NCI-H345 treated with DMSO at 0.1 percent for 48 hours (cell line): ENCODE data around the gene TFEB.

Experiments
- DNase-seq: peaks from one replicate; lab custom pipeline; 2025; ENCODE audit not compliant: unreplicated experiment; lab: John Stamatoyannopoulos, UW

Gene TFEB

GRCh38 chr6:41707565-41708200, 27.7 kb downstream of the TFEB start:
- DNase-seq = no peak

DNA sequence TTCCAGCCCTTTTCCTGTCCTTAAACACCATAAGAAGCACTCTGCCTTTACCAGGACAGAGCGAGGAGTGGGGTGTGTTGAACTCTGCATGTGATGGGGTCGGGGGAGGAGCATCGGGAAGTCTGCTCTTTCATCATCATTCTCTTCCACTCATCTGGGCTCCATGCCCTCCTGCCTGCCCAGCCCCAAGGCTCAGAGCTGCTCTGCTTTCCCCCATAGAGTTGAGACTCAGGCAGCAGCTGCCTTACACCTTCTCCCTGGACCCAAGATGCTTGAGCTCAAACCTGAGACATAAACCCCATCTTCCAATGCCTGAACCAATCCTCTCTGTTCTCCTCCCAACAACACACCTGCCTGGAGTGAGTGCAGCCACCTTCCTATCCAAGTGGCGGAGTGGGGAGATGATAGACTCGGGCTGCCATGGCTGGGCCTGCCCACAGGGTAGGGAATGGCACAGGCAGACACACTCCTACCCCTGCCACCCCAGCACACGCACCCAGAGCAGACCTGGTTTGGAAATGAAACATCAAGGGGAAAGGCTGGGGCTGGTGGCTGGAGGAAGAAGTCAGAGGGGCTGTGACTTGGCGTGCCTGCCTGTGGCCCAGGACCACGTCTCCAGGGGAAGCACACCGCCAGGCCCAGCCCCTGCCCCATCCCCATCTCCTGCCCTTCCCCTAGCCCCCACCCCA, 28.4 kb downstream of the TFEB start:
- DNase-seq = no peak

DNA sequence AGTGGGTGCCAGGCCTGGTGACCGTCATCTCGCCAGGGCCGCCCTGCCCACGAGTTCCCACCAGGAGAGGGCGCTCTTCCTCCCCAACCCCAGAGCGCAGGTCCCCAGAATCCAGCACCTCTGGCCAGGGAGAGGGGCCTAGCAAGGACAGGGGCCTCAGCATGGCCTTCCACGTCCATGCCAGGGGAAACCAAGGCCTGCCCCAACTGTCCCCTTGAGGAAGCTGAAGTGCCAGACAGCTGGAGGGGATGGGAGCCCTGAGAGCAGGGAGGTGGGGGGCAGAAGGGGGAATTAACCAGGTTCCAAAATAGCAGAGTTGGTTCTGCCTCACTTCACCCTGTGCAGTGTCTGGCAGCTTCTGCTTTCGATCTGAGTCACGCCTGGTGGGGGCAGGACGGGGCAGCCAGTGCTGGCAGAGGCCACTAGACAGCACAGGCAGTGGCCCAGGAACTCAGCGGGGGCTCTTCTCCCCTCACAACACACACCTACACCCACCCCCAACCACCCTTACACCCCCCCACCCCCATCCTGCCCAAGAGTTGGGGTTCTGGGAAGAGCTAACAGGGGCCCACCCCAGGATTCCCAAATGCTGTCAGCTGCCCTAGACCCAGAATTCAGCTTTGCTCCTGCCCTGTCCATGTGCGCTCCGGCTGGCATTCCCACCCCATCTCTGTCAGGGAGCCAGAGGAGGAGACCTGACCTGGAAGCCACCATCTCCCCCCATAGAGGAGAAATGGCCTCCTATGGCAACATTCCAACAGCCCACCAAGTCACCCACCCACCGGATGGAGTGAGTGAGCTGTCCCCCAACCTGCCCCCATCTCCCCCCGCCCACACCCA, 29.2 kb downstream of the TFEB start:
- DNase-seq = no peak

- DNase-seq = no peak
Observed at GRCh38 chr6:41705311-41705995, 30.0 kb downstream of the TFEB start.

- no peak for DNase-seq
Observed at GRCh38 chr6:41704656-41705310, 30.6 kb downstream of the TFEB start.

GRCh38 chr6:41704028-41704427, 31.4 kb downstream of the TFEB start:
- DNase-seq = no peak

DNA sequence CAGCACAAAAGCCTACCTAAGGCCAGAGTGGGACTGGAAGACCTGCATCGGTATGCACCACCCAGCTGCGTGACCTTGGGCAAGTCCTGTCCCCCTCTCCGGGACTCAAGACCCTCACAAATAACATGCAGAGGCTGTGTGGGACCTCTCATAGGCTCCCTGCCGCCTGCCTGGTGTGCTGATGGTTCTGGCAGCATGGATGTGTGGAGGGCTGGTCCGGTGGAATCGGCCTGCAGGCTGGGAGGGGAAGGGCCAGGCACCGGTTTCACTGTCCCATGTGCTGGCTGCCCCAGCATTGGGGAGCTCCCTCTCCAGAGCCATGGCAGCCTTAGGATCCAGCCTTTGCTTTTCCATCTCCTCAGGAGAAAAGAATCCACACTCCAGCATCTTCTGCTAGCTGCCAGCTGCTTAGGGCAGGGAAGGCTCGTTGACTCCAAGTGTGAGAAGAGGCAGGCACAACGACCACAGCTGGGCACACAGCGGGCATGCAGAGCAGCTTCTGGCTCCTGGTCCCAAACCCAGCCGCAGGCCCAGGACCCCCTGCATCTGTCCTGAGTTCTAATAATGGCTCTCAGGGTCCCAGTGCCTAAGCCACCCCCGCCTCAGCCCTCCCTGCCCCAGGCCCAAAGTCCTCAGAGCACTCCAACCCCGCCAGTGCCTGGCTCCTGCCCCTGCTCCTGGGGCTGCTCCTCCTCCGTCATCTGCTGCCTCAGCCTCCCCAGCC, 32.5 kb downstream of the TFEB start:
- no peak for DNase-seq

DNA sequence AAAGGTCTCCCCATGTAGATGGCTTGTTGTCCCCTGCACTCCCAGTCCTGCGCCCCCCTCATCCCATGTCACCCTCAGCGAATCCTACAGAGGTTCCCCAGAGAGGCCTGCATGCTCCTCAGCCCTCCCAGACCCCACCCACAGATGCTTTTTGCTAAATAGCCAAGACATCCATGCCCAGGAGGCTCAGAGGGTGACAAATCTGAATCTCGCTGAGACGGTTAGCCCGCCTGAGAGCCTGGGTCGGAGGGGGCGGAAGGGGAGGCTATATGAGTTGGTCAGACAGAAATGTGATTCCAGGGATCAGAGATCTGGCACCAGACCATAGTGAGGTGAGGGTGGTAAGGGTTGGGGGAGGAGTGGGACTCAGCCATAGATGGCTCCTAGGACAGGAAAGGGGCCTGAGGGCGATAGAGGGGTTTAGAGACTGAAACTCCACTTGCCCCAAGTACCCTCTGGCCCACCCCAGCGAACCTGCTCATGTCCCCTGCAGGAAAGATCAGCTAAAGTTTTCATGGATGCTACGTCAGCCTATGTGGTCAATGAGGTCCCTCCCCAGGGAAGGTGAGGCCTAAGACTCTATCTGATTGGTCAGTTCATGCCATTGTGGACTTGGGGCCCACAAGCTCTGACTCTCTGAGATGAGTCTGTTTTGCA, 33.2 kb downstream of the TFEB start:
- DNase-seq = no peak

GRCh38 chr6:41700463-41701347, 34.7 kb downstream of the TFEB start:
- no peak for DNase-seq

DNA sequence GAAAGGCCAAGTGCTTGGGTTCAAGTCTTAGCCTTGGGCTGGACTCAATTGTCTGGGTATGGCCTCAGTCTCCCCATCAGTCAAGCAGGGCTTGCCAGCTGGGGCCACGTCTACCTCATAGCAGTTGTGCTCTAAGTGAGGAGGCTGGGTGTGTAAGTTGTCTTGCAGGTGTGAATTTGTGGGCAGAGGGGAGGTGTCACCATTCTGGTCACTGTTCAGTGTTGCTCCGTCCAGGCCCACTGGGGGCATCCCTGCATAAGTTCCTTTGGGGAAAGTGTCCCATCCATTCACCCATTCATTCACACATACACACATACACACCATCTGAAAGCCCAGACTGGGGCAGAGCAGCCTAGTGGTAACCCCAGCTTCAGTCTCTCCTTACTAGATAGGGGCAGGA, 36.3 kb downstream of the TFEB start:
- DNase-seq = no peak

DNA sequence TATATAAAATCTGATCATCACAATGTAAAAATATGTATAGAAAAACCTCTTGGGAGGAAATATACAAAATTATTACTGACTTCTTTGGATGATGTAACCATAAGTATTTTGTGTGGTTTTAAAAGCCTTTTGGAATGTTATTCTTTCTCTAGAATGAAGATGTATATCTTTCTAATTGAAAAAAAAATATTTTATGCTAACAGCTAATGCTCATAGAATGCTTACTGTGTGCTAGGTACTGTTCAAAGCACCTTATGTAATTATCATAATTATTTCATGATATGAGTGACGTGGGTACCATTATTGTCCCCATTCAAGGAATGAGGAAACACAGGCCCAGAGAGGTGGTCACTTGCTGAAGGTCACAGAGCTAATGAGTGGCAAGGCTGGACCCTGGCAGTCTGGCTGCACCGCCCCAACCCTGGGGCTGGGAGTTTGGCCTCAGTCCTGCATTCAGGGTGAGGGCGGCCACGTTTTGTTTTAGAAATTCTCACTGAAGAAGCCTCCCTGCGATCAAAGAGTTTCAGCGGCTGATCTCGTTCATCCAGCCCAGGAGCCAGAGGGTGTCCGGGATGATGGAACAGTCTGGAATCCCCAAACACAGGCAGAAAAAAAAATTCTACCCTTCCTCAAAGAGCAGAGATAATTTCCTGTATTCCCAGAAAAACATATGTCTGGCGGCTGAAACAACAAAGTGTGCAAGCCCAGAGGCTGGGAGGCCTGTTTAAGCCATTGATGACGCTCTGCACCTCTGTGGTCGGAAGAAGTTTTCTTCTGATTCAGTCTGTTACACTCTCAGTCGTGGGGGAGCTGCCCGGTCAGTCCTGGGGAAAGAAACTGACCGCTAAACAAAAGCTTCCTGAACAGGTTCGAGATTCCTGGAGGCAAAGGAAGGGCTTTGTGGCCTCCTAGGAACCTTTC, 37.3 kb downstream of the TFEB start:
- DNase-seq = no peak

GRCh38 chr6:41696788-41697187, 38.6 kb downstream of the TFEB start:
- DNase-seq = no peak

DNA sequence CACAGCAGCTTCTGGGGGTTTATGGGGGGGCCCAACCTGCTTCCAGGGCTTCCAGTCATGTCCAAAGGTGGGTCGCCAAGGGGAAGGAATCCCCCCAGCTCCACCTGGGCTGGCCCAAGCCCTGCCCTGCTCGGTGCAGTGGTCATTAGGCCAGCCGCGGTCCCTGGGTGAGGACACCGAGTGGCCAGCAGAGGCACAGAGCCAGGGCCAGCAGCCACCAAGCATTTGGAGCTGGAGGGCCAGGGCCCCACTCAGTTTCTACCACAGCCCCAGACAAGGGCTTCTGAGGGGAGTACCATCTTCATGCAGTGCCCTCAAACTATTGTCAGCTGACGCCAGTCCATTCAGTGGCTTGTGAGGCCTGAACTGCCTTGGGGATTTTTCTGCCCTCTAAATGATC, 39.6 kb downstream of the TFEB start:
- no peak for DNase-seq

DNA sequence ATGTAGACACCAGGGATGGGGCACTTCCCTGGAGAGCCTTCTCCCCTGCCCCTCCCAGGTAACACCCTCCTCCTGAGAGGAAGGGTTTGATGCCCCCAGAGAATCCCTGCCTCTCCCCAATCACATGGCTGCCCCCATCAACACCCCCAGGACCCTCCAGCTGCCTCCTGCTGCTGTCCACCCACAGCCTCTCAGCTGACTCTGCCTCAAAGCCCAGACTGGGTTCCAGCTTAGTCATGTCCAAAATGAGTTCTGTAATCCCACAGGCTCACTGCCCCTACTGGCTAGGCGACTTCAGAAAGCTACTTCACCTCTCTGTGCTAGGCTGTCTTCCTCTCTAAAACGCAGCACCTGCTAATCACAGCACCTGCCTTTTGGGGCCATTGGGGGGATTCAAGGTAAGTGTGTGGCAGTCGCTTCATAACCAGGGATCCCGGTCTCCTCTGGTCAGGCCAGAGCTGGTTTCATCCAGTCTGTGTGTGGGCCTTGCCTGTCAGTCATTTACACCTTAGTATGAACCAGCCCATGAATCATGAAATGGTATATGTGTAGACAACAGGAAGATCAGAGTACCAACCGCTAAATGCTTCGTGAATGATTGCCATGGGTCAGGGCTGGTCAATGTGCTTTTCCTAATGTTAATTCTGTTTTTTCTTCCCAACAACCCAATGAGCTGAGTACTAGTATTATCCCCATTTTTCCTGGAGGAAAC, 40.4 kb downstream of the TFEB start:
- no peak for DNase-seq

- DNase-seq = no peak
Observed at GRCh38 chr6:41693281-41694240, 41.8 kb downstream of the TFEB start.

- DNase-seq = no peak
Observed at GRCh38 chr6:41692730-41693129, 42.7 kb downstream of the TFEB start.
